ENCODE measurements around the gene ACSL3.
A peak's percentile ranks its signal among the peaks of the same experiment; 100 is the strongest.

ACSL3 gene

GRCh38 chr2:222946700-222947287 is 86.0 kb downstream of the ACSL3 start:
- H3K27me3 ChIP-seq (replicated peaks; ENCODE audit: control insufficient read depth, insufficient read depth, low read length): no peaks in the 10 kb centered on the region
- H3K9ac ChIP-seq (ENCODE audit: low read length): no peak overlapping the region
- DNase-seq (ENCODE audit: low read depth): no peak
- no peak overlapping the region for H3K4me3 ChIP-seq (ENCODE audit: low read length)
- peaks cover 33% of the 10 kb centered on the region for H3K4me1 ChIP-seq (ENCODE audit: control insufficient read depth, insufficient read depth, low read length)
- no peaks in the 10 kb centered on the region for H3K9me3 ChIP-seq (ENCODE audit: control insufficient read depth, low read length)
- peaks cover 2% of the 10 kb centered on the region for H3K36me3 ChIP-seq (ENCODE audit: control insufficient read depth, insufficient read depth, low read length, severe bottlenecking)

GRCh38 chr2:222949073-222949472 is 88.2 kb downstream of the ACSL3 start:
- Histone ChIP-seq H3K4me3 (ENCODE audit: low read length) (no peak overlapping the region), H3K9me3 (ENCODE audit: control insufficient read depth, low read length) (no peaks in the 10 kb centered on the region), H3K36me3 (ENCODE audit: control insufficient read depth, insufficient read depth, low read length, severe bottlenecking) (no peaks in the 10 kb centered on the region), H3K27me3 (replicated peaks; ENCODE audit: control insufficient read depth, insufficient read depth, low read length) (no peaks in the 10 kb centered on the region), H3K9ac (ENCODE audit: low read length) (no peak overlapping the region), H3K4me1 (ENCODE audit: control insufficient read depth, insufficient read depth, low read length) (peaks cover 21% of the 10 kb centered on the region)
- DNase-seq (ENCODE audit: low read depth): no peak

- no peak overlapping the region for H3K9ac ChIP-seq (ENCODE audit: low read length)
- no peak for DNase-seq (ENCODE audit: low read depth)
- H3K4me1 ChIP-seq (ENCODE audit: control insufficient read depth, insufficient read depth, low read length): peaks cover 14% of the 10 kb centered on the region
- H3K4me3 ChIP-seq (ENCODE audit: low read length): no peak overlapping the region
- no peaks in the 10 kb centered on the region for H3K36me3 ChIP-seq (ENCODE audit: control insufficient read depth, insufficient read depth, low read length, severe bottlenecking)
- no peaks in the 10 kb centered on the region for H3K9me3 ChIP-seq (ENCODE audit: control insufficient read depth, low read length)
- H3K27me3 ChIP-seq (replicated peaks; ENCODE audit: control insufficient read depth, insufficient read depth, low read length): no peaks in the 10 kb centered on the region
These were observed 89.0 kb downstream of the ACSL3 start for GRCh38 chr2:222949690-222950323.

DNA sequence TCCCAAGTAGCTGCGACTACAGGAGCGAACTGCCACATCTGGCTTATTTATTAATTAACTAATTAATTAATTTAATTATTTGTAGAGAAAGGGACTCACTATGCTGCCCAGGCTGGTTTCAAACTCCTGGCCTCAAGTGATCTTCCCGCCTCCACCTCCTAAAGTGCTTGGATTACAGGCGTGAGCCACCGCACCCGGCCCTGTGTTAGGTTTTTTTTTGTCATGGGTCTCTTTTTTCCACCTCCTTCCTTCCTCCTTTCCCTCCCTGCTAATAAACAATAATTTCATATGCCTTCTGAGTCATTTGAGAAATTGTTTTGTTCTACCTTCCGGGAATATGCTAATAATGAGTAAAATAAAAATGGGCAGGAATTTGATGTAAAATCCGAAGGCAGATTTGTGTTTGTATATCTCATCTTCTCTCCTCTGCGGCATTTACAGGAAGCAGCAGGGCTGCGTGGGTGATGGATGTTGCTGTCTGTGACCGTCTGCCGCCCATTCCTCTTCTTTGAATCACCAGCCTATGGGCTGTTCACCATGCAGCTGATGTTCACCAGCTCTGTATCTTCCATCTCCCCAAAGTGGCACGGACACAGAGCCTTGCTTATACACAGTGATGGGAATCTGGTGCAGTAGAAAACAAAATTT is 89.9 kb downstream of the ACSL3 start:
- H3K9ac ChIP-seq (ENCODE audit: low read length): no peak overlapping the region
- no peak overlapping the region for H3K4me3 ChIP-seq (ENCODE audit: low read length)
- H3K9me3 ChIP-seq (ENCODE audit: control insufficient read depth, low read length): no peaks in the 10 kb centered on the region
- H3K4me1 ChIP-seq (ENCODE audit: control insufficient read depth, insufficient read depth, low read length): peaks cover 6% of the 10 kb centered on the region
- peak; percentile 66 for DNase-seq (ENCODE audit: low read depth)
- no peaks in the 10 kb centered on the region for H3K27me3 ChIP-seq (replicated peaks; ENCODE audit: control insufficient read depth, insufficient read depth, low read length)
- no peaks in the 10 kb centered on the region for H3K36me3 ChIP-seq (ENCODE audit: control insufficient read depth, insufficient read depth, low read length, severe bottlenecking)

- no peak overlapping the region for H3K4me3 ChIP-seq (ENCODE audit: low read length)
- no peaks in the 10 kb centered on the region for H3K9me3 ChIP-seq (ENCODE audit: control insufficient read depth, low read length)
- H3K4me1 ChIP-seq (ENCODE audit: control insufficient read depth, insufficient read depth, low read length): peaks cover 6% of the 10 kb centered on the region
- H3K36me3 ChIP-seq (ENCODE audit: control insufficient read depth, insufficient read depth, low read length, severe bottlenecking): no peaks in the 10 kb centered on the region
- H3K27me3 ChIP-seq (replicated peaks; ENCODE audit: control insufficient read depth, insufficient read depth, low read length): no peaks in the 10 kb centered on the region
- no peak for DNase-seq (ENCODE audit: low read depth)
- H3K9ac ChIP-seq (ENCODE audit: low read length): no peak overlapping the region
These were observed 91.4 kb downstream of the ACSL3 start for GRCh38 chr2:222952204-222952603.

- DNase-seq (ENCODE audit: low read depth): no peak
- H3K4me1 ChIP-seq (ENCODE audit: control insufficient read depth, insufficient read depth, low read length): peaks cover 11% of the 10 kb centered on the region
These were observed 94.2 kb downstream of the ACSL3 start for GRCh38 chr2:222955008-222955407.

GRCh38 chr2:222959358-222959757 is 98.5 kb downstream of the ACSL3 start:
- Histone ChIP-seq H3K4me3 (ENCODE audit: low read length) (no peak overlapping the region), H3K27me3 (replicated peaks; ENCODE audit: control insufficient read depth, insufficient read depth, low read length) (no peaks in the 10 kb centered on the region), H3K4me1 (ENCODE audit: control insufficient read depth, insufficient read depth, low read length) (peaks cover 5% of the 10 kb centered on the region), H3K9ac (ENCODE audit: low read length) (no peak overlapping the region), H3K36me3 (ENCODE audit: control insufficient read depth, insufficient read depth, low read length, severe bottlenecking) (no peaks in the 10 kb centered on the region), H3K9me3 (ENCODE audit: control insufficient read depth, low read length) (no peaks in the 10 kb centered on the region)
- DNase-seq (ENCODE audit: low read depth): peak; percentile 90

More at GRCh38 chr2:222955008-222955407, 94.2 kb downstream of the ACSL3 start:
- H3K9ac ChIP-seq (ENCODE audit: low read length): no peak overlapping the region
- H3K36me3 ChIP-seq (ENCODE audit: control insufficient read depth, insufficient read depth, low read length, severe bottlenecking): no peaks in the 10 kb centered on the region
- no peaks in the 10 kb centered on the region for H3K27me3 ChIP-seq (replicated peaks; ENCODE audit: control insufficient read depth, insufficient read depth, low read length)
- H3K9me3 ChIP-seq (ENCODE audit: control insufficient read depth, low read length): no peaks in the 10 kb centered on the region
- no peak overlapping the region for H3K4me3 ChIP-seq (ENCODE audit: low read length)

- peaks cover 5% of the 10 kb centered on the region for H3K4me1 ChIP-seq (ENCODE audit: control insufficient read depth, insufficient read depth, low read length)
- H3K27me3 ChIP-seq (replicated peaks; ENCODE audit: control insufficient read depth, insufficient read depth, low read length): no peaks in the 10 kb centered on the region
- peak; percentile 34 for DNase-seq (ENCODE audit: low read depth)
- H3K9me3 ChIP-seq (ENCODE audit: control insufficient read depth, low read length): no peaks in the 10 kb centered on the region
- H3K9ac ChIP-seq (ENCODE audit: low read length): no peak overlapping the region
- no peaks in the 10 kb centered on the region for H3K36me3 ChIP-seq (ENCODE audit: control insufficient read depth, insufficient read depth, low read length, severe bottlenecking)
- H3K4me3 ChIP-seq (ENCODE audit: low read length): no peak overlapping the region
These were observed 99.3 kb downstream of the ACSL3 start for GRCh38 chr2:222960126-222960525.

DNA sequence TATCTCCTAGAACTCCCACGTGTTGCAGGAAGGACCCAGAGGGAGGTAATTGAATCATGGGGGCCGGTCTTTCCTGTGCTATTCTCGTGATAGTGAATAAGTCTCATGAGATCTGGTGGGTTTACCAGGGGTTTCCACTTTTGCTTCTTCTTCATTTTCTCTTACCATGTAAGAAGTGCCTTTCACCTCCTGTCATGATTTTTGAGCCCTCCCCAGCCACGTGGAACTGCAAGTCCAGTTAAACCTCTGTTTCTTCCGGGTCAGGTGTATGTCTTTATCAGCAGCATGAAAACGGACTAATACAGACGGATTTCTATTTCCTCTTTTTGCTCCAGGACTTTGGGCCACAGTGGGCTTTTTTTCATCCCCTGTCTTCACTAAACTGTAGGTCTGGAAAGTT is 102.8 kb downstream of the ACSL3 start:
- no peak overlapping the region for H3K9ac ChIP-seq (ENCODE audit: low read length)
- DNase-seq (ENCODE audit: low read depth): no peak
- no peaks in the 10 kb centered on the region for H3K9me3 ChIP-seq (ENCODE audit: control insufficient read depth, low read length)
- no peaks in the 10 kb centered on the region for H3K27me3 ChIP-seq (replicated peaks; ENCODE audit: control insufficient read depth, insufficient read depth, low read length)
- no peaks in the 10 kb centered on the region for H3K36me3 ChIP-seq (ENCODE audit: control insufficient read depth, insufficient read depth, low read length, severe bottlenecking)
- no peak overlapping the region for H3K4me3 ChIP-seq (ENCODE audit: low read length)
- H3K4me1 ChIP-seq (ENCODE audit: control insufficient read depth, insufficient read depth, low read length): peaks cover 5% of the 10 kb centered on the region

- no peak for DNase-seq (ENCODE audit: low read depth)
- no peaks in the 10 kb centered on the region for H3K9me3 ChIP-seq (ENCODE audit: control insufficient read depth, low read length)
- no peak overlapping the region for H3K4me3 ChIP-seq (ENCODE audit: low read length)
- H3K36me3 ChIP-seq (ENCODE audit: control insufficient read depth, insufficient read depth, low read length, severe bottlenecking): no peaks in the 10 kb centered on the region
- H3K9ac ChIP-seq (ENCODE audit: low read length): no peak overlapping the region
- no peaks in the 10 kb centered on the region for H3K27me3 ChIP-seq (replicated peaks; ENCODE audit: control insufficient read depth, insufficient read depth, low read length)
- H3K4me1 ChIP-seq (ENCODE audit: control insufficient read depth, insufficient read depth, low read length): peaks cover 5% of the 10 kb centered on the region
These were observed 103.7 kb downstream of the ACSL3 start for GRCh38 chr2:222964376-222965031.

DNA sequence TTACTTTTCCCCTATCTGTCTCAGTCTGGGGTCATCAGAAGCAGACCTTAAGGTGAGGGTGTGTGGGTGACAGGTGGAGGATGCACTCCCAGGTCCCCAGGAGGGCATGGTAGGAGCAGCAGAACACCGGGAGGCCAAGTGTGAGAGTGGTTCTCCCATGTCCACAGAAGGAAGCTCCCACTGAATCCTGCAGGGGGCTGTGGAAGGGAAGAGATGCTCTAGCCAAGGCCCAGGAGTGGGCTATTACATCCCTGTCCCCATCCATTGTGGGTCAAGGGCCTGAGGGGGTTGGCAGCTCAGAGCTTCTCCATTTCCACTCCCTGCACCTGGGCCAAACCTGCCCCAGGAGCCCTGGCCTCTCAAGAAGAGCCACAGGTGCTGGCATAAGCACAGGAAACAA is 104.7 kb downstream of the ACSL3 start:
- no peak for DNase-seq (ENCODE audit: low read depth)
- Histone ChIP-seq H3K4me3 (ENCODE audit: low read length) (no peak overlapping the region), H3K36me3 (ENCODE audit: control insufficient read depth, insufficient read depth, low read length, severe bottlenecking) (no peaks in the 10 kb centered on the region), H3K27me3 (replicated peaks; ENCODE audit: control insufficient read depth, insufficient read depth, low read length) (no peaks in the 10 kb centered on the region), H3K4me1 (ENCODE audit: control insufficient read depth, insufficient read depth, low read length) (peaks cover 6% of the 10 kb centered on the region), H3K9ac (ENCODE audit: low read length) (no peak overlapping the region), H3K9me3 (ENCODE audit: control insufficient read depth, low read length) (no peaks in the 10 kb centered on the region)
